22Rv1 (cell line): ENCODE results near the gene MFAP2.

Experiments
- H3K27ac ChIP-seq: fragments of 450-650 bp; 2 replicates; pipeline ENCODE4 v1.5.1; 2017
- CTCF ChIP-seq: fragments of 450-650 bp; IDR thresholded peaks from 2 replicates; pipeline ENCODE4 v1.5.1; 2017; ENCODE audit warnings: mild to moderate bottlenecking
- ZFX ChIP-seq: fragments of 450-650 bp; IDR thresholded peaks from 2 replicates; pipeline ENCODE4 v1.6.1; 2017; ENCODE audit warnings: antibody characterized with exemption, borderline replicate concordance

Gene MFAP2

GRCh38 chr1:16996845-16997244, 16.4 kb upstream of the MFAP2 start:
- no peak overlapping the region for H3K27ac ChIP-seq
- TF ChIP-seq ZFX (no peak), CTCF (no peak)

GRCh38 chr1:16993521-16994038, 13.2 kb upstream of the MFAP2 start:
- no peak for TF ChIP-seq CTCF
- TF ChIP-seq ZFX: no peak
- H3K27ac ChIP-seq: no peak overlapping the region

- H3K27ac ChIP-seq: no peak overlapping the region
- TF ChIP-seq CTCF (no peak), ZFX (no peak)
Observed at GRCh38 chr1:16992675-16993074, 12.3 kb upstream of the MFAP2 start.

- TF ChIP-seq ZFX (no peak), CTCF (no peak)
- no peak overlapping the region for H3K27ac ChIP-seq
Observed at GRCh38 chr1:16992102-16992501, 11.7 kb upstream of the MFAP2 start.

- no peak for TF ChIP-seq CTCF
- no peak for TF ChIP-seq ZFX
- H3K27ac ChIP-seq: no peak overlapping the region
Observed at GRCh38 chr1:16991571-16991970, 11.2 kb upstream of the MFAP2 start.

GRCh38 chr1:16989676-16990391, 9.4 kb upstream of the MFAP2 start:
- TF ChIP-seq CTCF (no peak), ZFX (no peak)
- H3K27ac ChIP-seq: no peak overlapping the region

GRCh38 chr1:16988210-16988609, 7.8 kb upstream of the MFAP2 start:
- H3K27ac ChIP-seq: no peak overlapping the region
- TF ChIP-seq CTCF (no peak), ZFX (no peak)
